GM12801 (cell line): ENCODE data around the gene AATF.

ENCODE experiments used
- CTCF ChIP-seq: IDR thresholded peaks from one replicate; pipeline ENCODE4 v1.5.1; 2011; ENCODE audit warnings: control low read depth; ENCODE audit not compliant: insufficient read length; ENCODE audit errors: extremely low read depth

Gene AATF

GRCh38 chr17:37101306-37101705, 152.6 kb downstream of the AATF start:
- no peak for TF ChIP-seq CTCF

- TF ChIP-seq CTCF, result no peak
These were observed 154.5 kb downstream of the AATF start for GRCh38 chr17:37103231-37103630.

- no peak for TF ChIP-seq CTCF
These were observed 157.3 kb downstream of the AATF start for GRCh38 chr17:37106049-37106448.
